ENCODE data around the gene KCNK1.

GRCh38 chr1:233664804-233665574, 51.1 kb downstream of the KCNK1 start:
- TF ChIP-seq CTCF (conservative IDR thresholded peaks at IDR 0.05; ENCODE audit: low read depth, low read length) (no peak), RAD21 (IDR thresholded peaks at IDR 0.05; ENCODE audit: low read length) (no peak), RCOR1 (IDR thresholded peaks at IDR 0.05; ENCODE audit: insufficient replicate concordance, low read length) (no peak)

Measured in IMR-90 (cell line).